HG03025 (cell line): ENCODE measurements around the gene S100A8.

Experiments used
- ATAC-seq: cut with Tn5 transposase; IDR thresholded peaks from one replicate; pipeline ENCODE4 v1.9.1; 2021; ENCODE audit warnings: mild to moderate bottlenecking, moderate library complexity; ENCODE audit not compliant: unreplicated experiment, low FRiP score

S100A8 gene

GRCh38 chr1:153393926-153394325 lies 3.1 kb upstream of the S100A8 start:
- no peak for ATAC-seq

GRCh38 chr1:153392822-153393221 lies 1.9 kb upstream of the S100A8 start:
- ATAC-seq: no peak

- ATAC-seq: no peak
Measured at GRCh38 chr1:153392258-153392657, 1.4 kb upstream of the S100A8 start.

- no peak for ATAC-seq
Measured at GRCh38 chr1:153389973-153390879, 647 bp downstream of the S100A8 start.

- ATAC-seq: no peak
Measured at GRCh38 chr1:153389401-153389800, 1.5 kb downstream of the S100A8 start.

GRCh38 chr1:153387785-153388184 lies 3.1 kb downstream of the S100A8 start:
- ATAC-seq: no peak

- ATAC-seq: no peak
Measured at GRCh38 chr1:153387001-153387400, 3.9 kb downstream of the S100A8 start.

- no peak for ATAC-seq
Measured at GRCh38 chr1:153386500-153386901, 4.4 kb downstream of the S100A8 start.

GRCh38 chr1:153384958-153385580 lies 5.8 kb downstream of the S100A8 start:
- no peak for ATAC-seq

- no peak for ATAC-seq
Measured at GRCh38 chr1:153380711-153381110, 10.2 kb downstream of the S100A8 start.

- ATAC-seq: no peak
Measured at GRCh38 chr1:153379591-153379990, 11.3 kb downstream of the S100A8 start.

- ATAC-seq: no peak
Measured at GRCh38 chr1:153375511-153375910, 15.4 kb downstream of the S100A8 start, which contains the start of gene S100A12. S100A12 (minus strand) TSS chr1:153375621; CDS start chr1:153374592, 1,029 bp downstream.

GRCh38 chr1:153374071-153374470 lies 16.8 kb downstream of the S100A8 start:
- no peak for ATAC-seq

- no peak for ATAC-seq
Measured at GRCh38 chr1:153372571-153372970, 18.3 kb downstream of the S100A8 start.

- ATAC-seq: no peak
Measured at GRCh38 chr1:153371231-153371630, 19.6 kb downstream of the S100A8 start.

- ATAC-seq: no peak
Measured at GRCh38 chr1:153370146-153370545, 20.7 kb downstream of the S100A8 start.

- no peak for ATAC-seq
Measured at GRCh38 chr1:153368495-153368894, 22.4 kb downstream of the S100A8 start.

- no peak for ATAC-seq
Measured at GRCh38 chr1:153367090-153367489, 23.8 kb downstream of the S100A8 start.

GRCh38 chr1:153366261-153366660 lies 24.6 kb downstream of the S100A8 start:
- ATAC-seq: no peak

- no peak for ATAC-seq
Measured at GRCh38 chr1:153365696-153366095, 25.2 kb downstream of the S100A8 start.

- ATAC-seq: no peak
Measured at GRCh38 chr1:153364766-153365666, 25.9 kb downstream of the S100A8 start.
